ENCODE results near the gene ALG6.
"Not testable (repeated sequence)": the region's sequence is repeated elsewhere in the genome, so short reads cannot be mapped to it uniquely, and the experiment has no call there.

The ALG6 gene

GRCh38 chr1:63328781-63329180 lies 38.6 kb upstream of the ALG6 start:
- no peak for DNase-seq

- DNase-seq = no peak
These were observed 37.7 kb upstream of the ALG6 start for GRCh38 chr1:63329621-63330330.

- no peak for DNase-seq
These were observed 37.0 kb upstream of the ALG6 start for GRCh38 chr1:63330331-63330916.

GRCh38 chr1:63342402-63342801 lies 25.0 kb upstream of the ALG6 start:
- DNase-seq = no peak

- no peak for DNase-seq
These were observed 23.5 kb upstream of the ALG6 start for GRCh38 chr1:63343922-63344321.

GRCh38 chr1:63350320-63350719 lies 17.1 kb upstream of the ALG6 start:
- no peak for DNase-seq

- no peak for DNase-seq
These were observed 14.7 kb upstream of the ALG6 start for GRCh38 chr1:63352736-63353135.

GRCh38 chr1:63356234-63356633 lies 11.2 kb upstream of the ALG6 start:
- not testable (repeated sequence) for DNase-seq

GRCh38 chr1:63359561-63359960 lies 7.9 kb upstream of the ALG6 start:
- DNase-seq = no peak

- no peak for DNase-seq
These were observed 5.4 kb upstream of the ALG6 start for GRCh38 chr1:63362073-63362472.

GRCh38 chr1:63362578-63362977 lies 4.8 kb upstream of the ALG6 start:
- no peak for DNase-seq

GRCh38 chr1:63363014-63363413 lies 4.4 kb upstream of the ALG6 start:
- DNase-seq = no peak

GRCh38 chr1:63366908-63367214 lies 566 bp upstream of the ALG6 start:
- no peak for DNase-seq

GRCh38 chr1:63368131-63368530 lies 704 bp downstream of the ALG6 start:
- no peak for DNase-seq

GRCh38 chr1:63379583-63379982 lies 12.2 kb downstream of the ALG6 start:
- no peak for DNase-seq

- DNase-seq = no peak
These were observed 14.3 kb downstream of the ALG6 start for GRCh38 chr1:63381741-63382140.

- no peak for DNase-seq
These were observed 34.5 kb downstream of the ALG6 start for GRCh38 chr1:63401945-63402344.

GRCh38 chr1:63403386-63403785 lies 36.0 kb downstream of the ALG6 start:
- no peak for DNase-seq

GRCh38 chr1:63405021-63405420 lies 37.6 kb downstream of the ALG6 start:
- DNase-seq = no peak

- no peak for DNase-seq
These were observed 38.6 kb downstream of the ALG6 start for GRCh38 chr1:63405987-63406386.

- no peak for DNase-seq
These were observed 39.6 kb downstream of the ALG6 start for GRCh38 chr1:63407002-63407401.

- no peak for DNase-seq
These were observed 40.9 kb downstream of the ALG6 start for GRCh38 chr1:63408331-63408730.

GRCh38 chr1:63411066-63411465 lies 43.6 kb downstream of the ALG6 start:
- DNase-seq = no peak

- DNase-seq = no peak
These were observed 46.0 kb downstream of the ALG6 start for GRCh38 chr1:63413394-63413793.

- no peak for DNase-seq
These were observed 47.4 kb downstream of the ALG6 start for GRCh38 chr1:63414691-63415365.
